OCI-LY3 (cell line): ENCODE measurements around the gene ZNF280B.

Source experiments
- H2AFZ ChIP-seq: fragments of 200-600, 300-600 bp; shearing (Covaris generic); 2 replicates; pipeline ENCODE4 v1.6.0; 2014; ENCODE audit warnings: antibody characterized with exemption, low read depth, low read length
- H3K27ac ChIP-seq: fragments of 200-600, 300-600 bp; sonication (generic); 2 replicates; pipeline ENCODE4 v1.5.1; 2014; ENCODE audit warnings: mild to moderate bottlenecking, low read length, moderate library complexity, mixed read lengths
- H3K27me3 ChIP-seq: fragments of 200-600, 300-600 bp; sonication (generic); 2 replicates; pipeline ENCODE4 v1.6.1; 2014; ENCODE audit warnings: low read depth, low read length, mixed read lengths
- H3K36me3 ChIP-seq: fragments of 200-600, 300-600 bp; sonication (generic); replicated peaks from 2 replicates; pipeline ENCODE3; 2014; ENCODE audit warnings: low read depth, low read length, mixed read lengths
- H3K4me1 ChIP-seq: fragments of 300-600, 200-600 bp; sonication (generic); 2 replicates; pipeline ENCODE4 v1.6.1; 2014; ENCODE audit warnings: low read length, mixed read lengths
- H3K4me2 ChIP-seq: fragments of 200-600, 300-600 bp; sonication (generic); 2 replicates; pipeline ENCODE4 v1.6.1; 2014; ENCODE audit warnings: low read length, mixed read lengths
- H3K4me3 ChIP-seq: fragments of 300-600, 200-600 bp; sonication (generic); 2 replicates; pipeline ENCODE4 v1.5.1; 2014; ENCODE audit warnings: antibody characterized with exemption, mild to moderate bottlenecking, low read length, moderate library complexity
- H3K79me2 ChIP-seq: fragments of 300-600, 200-600 bp; shearing (Covaris generic); 2 replicates; pipeline ENCODE4 v1.6.1; 2014; ENCODE audit warnings: mild to moderate bottlenecking, low read length, mixed read lengths
- H3K9ac ChIP-seq: fragments of 300-600, 200-600 bp; shearing (Covaris generic); 2 replicates; pipeline ENCODE4 v1.6.0; 2014; ENCODE audit warnings: mild to moderate bottlenecking, low read length, moderate library complexity
- H3K9me3 ChIP-seq: fragments of 200-600, 300-600 bp; shearing (Covaris generic); 2 replicates; pipeline ENCODE4 v1.6.1; 2014; ENCODE audit warnings: low read length, mixed read lengths; ENCODE audit not compliant: insufficient read depth
- H4K20me1 ChIP-seq: fragments of 200-600, 300-600 bp; sonication (generic); 2 replicates; pipeline ENCODE4 v1.6.1; 2016; ENCODE audit warnings: low read length, mixed read lengths; ENCODE audit not compliant: insufficient read depth
- CTCF ChIP-seq: fragments of 200-600, 300-600 bp; sonication (generic); IDR thresholded peaks from 2 replicates; pipeline ENCODE4 v1.5.1; 2014; ENCODE audit warnings: antibody characterized with exemption, low read length, low read depth
- EZH2phosphoT487 ChIP-seq: fragments of 200-600 bp; shearing (Covaris generic); IDR thresholded peaks from 2 replicates; pipeline ENCODE4 v1.6.1; 2018; ENCODE audit warnings: antibody characterized with exemption, mixed run types, low read depth

Gene ZNF280B

GRCh38 chr22:22528780-22529179 is 20.2 kb upstream of the ZNF280B start:
- peaks cover 15% of the 10 kb centered on the region for H3K4me1 ChIP-seq
- H3K4me2 ChIP-seq, result no peak overlapping the region
- no peak overlapping the region for H3K9ac ChIP-seq
- no peaks in the 10 kb centered on the region for H3K79me2 ChIP-seq
- H4K20me1 ChIP-seq, result no peaks in the 10 kb centered on the region
- no peak overlapping the region for H3K27ac ChIP-seq
- no peaks in the 10 kb centered on the region for H3K36me3 ChIP-seq
- H3K27me3 ChIP-seq, result no peaks in the 10 kb centered on the region
- no peak overlapping the region for H3K4me3 ChIP-seq
- no peak overlapping the region for H2AFZ ChIP-seq
- no peak for TF ChIP-seq EZH2phosphoT487
- no peak for TF ChIP-seq CTCF
- H3K9me3 ChIP-seq, result no peaks in the 10 kb centered on the region

GRCh38 chr22:22527312-22527711 is 18.8 kb upstream of the ZNF280B start:
- H4K20me1 ChIP-seq, result no peaks in the 10 kb centered on the region
- H3K27ac ChIP-seq, result no peak overlapping the region
- H3K79me2 ChIP-seq, result no peaks in the 10 kb centered on the region
- H3K36me3 ChIP-seq, result no peaks in the 10 kb centered on the region
- no peak overlapping the region for H2AFZ ChIP-seq
- H3K4me2 ChIP-seq, result no peak overlapping the region
- peaks cover 15% of the 10 kb centered on the region for H3K4me1 ChIP-seq
- H3K9me3 ChIP-seq, result no peaks in the 10 kb centered on the region
- H3K27me3 ChIP-seq, result no peaks in the 10 kb centered on the region
- no peak overlapping the region for H3K9ac ChIP-seq
- no peak overlapping the region for H3K4me3 ChIP-seq
- TF ChIP-seq EZH2phosphoT487, result no peak
- no peak for TF ChIP-seq CTCF

DNA sequence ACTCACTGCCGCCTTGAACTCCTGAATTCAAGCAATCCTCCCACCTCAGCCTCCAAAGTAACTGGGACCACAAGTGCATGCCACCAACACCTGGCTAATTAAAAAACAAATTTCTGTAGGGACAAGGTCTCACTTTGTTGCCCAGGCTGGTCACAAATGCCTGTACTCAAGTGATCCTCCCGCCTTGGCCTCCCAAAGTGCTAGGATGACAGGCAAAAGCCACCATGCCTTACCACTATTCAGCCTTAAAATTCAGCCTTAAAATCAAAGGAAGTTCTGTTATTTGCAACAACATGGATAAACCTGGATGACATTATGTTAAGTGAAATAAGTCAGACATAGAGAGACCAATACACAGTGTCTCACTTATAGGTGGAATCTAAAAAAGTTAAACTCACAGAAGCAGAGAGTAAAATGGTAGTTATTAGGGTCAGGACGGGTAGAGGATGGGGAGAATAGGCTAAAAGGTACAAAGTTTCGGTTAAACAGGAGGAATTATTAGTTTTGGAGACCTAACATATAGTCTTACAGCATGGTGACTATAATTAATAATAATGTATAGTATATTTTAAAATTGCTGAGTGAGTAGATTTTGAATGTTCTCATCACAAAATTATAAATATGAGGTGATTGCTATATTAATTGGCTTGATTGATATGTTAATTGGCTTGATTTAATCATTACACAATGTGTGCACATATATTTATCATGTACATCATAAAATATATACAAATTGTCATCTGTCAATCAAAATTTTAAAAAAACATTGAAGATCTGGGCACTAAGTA is 17.8 kb upstream of the ZNF280B start:
- no peaks in the 10 kb centered on the region for H3K79me2 ChIP-seq
- no peak overlapping the region for H3K4me3 ChIP-seq
- H3K27me3 ChIP-seq, result no peaks in the 10 kb centered on the region
- no peak overlapping the region for H2AFZ ChIP-seq
- H3K4me2 ChIP-seq, result no peak overlapping the region
- H3K9ac ChIP-seq, result no peak overlapping the region
- H3K4me1 ChIP-seq, result peaks cover 13% of the 10 kb centered on the region
- no peaks in the 10 kb centered on the region for H3K36me3 ChIP-seq
- H4K20me1 ChIP-seq, result no peaks in the 10 kb centered on the region
- H3K9me3 ChIP-seq, result no peaks in the 10 kb centered on the region
- TF ChIP-seq CTCF (no peak), EZH2phosphoT487 (no peak)
- H3K27ac ChIP-seq, result no peak overlapping the region

DNA sequence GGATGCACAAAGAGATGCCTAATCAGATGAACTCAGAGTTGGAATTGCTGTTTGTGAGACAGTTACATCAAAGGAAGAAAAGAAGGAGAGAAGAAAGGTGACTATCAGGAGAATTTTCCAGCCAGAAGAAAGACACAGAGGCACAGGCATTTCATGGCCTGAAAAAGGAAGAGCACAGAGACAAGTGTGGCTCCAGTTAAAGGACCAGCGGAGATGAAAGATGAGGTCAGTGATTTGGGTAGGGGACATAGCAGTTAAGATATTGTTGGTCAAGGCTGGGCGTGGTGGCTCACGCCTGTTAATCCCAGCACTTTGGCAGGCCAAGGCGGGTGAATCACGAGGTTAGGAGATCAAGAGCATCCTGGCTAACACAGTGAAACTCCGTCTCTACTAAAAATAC is 15.0 kb upstream of the ZNF280B start:
- Histone ChIP-seq H3K9me3 (no peaks in the 10 kb centered on the region), H3K9ac (no peak overlapping the region), H2AFZ (no peak overlapping the region), H3K27ac (no peak overlapping the region), H3K79me2 (no peaks in the 10 kb centered on the region), H3K4me3 (no peak overlapping the region), H3K4me2 (no peak overlapping the region), H3K36me3 (no peaks in the 10 kb centered on the region), H4K20me1 (no peaks in the 10 kb centered on the region), H3K4me1 (peaks cover 21% of the 10 kb centered on the region), H3K27me3 (no peaks in the 10 kb centered on the region)
- TF ChIP-seq CTCF (no peak), EZH2phosphoT487 (no peak)
